Stomach (tissue), 4 donors: ENCODE data around the gene AKAP10.

Experiments
- CTCF ChIP-seq, 7 experiments: fragments of 450-650 bp in 4 of 7; fragments of 200-600 bp in 3 of 7; sonication (generic) in 3 of 7; IDR thresholded peaks; one replicate each; pipeline ENCODE4 v1.5.1; 2016 to 2019; ENCODE audit warnings: antibody characterized with exemption in 7 of 7, control low read depth in 2 of 7, mild to moderate bottlenecking in 1 of 7
- EP300 ChIP-seq: sonication (generic); formaldehyde crosslinking; IDR thresholded peaks from one replicate; pipeline ENCODE4 v1.6.1; 2017; ENCODE audit warnings: antibody characterized with exemption
- POLR2A ChIP-seq, 4 donors: fragments of 450-650 bp; IDR thresholded peaks; one replicate each; pipeline ENCODE4 v1.6.1; 2016; ENCODE audit warnings: antibody characterized with exemption in 4 of 4, control low read depth in 2 of 4, mild to moderate bottlenecking in 1 of 4, moderate library complexity in 1 of 4
- POLR2AphosphoS5 ChIP-seq, 3 donors: sonication (generic); formaldehyde crosslinking; IDR thresholded peaks; one replicate each; pipeline ENCODE4 v1.6.1; 2016; ENCODE audit warnings: antibody characterized with exemption in 3 of 3

GRCh38 chr17:19857640-19858039 lies 120.0 kb downstream of the AKAP10 start:
- TF ChIP-seq CTCF (IDR thresholded peaks at IDR 0.05) (no peak), EP300 (no peak), POLR2A (IDR thresholded peaks at IDR 0.05) (no peak), POLR2AphosphoS5 (IDR thresholded peaks at IDR 0.05) (no peak)
